ENCODE measurements around the gene C19orf33.

C19orf33 gene

DNA sequence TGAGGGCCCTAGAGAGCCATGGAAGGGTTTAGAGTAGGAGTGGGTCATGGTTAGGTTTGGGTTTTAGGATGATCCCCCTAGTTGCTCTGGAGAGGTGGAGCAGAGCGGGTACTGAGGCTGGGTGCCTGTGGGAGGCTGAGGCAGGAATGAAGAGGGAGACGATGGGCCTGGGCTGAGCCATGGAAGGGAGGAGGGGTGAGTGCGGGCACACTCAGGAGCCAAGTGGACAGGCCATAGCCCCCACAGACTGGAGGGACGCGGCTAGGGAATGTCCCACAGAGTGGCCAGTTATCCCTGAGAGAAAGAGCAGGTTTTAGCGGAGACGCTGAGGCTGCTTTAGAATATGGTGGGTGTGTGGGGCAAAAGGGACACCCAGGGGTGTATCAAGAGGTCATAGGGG lies 25.6 kb downstream of the C19orf33 start:
- no peak for DNase-seq (ENCODE audit: extremely low spot score)
- TF ChIP-seq TARDBP (IDR thresholded peaks at IDR 0.05): no peak
- TF ChIP-seq FOXK2 (IDR thresholded peaks at IDR 0.05): no peak
- no peak for TF ChIP-seq SUZ12 (IDR thresholded peaks at IDR 0.05)
- TF ChIP-seq, protein P1, sequence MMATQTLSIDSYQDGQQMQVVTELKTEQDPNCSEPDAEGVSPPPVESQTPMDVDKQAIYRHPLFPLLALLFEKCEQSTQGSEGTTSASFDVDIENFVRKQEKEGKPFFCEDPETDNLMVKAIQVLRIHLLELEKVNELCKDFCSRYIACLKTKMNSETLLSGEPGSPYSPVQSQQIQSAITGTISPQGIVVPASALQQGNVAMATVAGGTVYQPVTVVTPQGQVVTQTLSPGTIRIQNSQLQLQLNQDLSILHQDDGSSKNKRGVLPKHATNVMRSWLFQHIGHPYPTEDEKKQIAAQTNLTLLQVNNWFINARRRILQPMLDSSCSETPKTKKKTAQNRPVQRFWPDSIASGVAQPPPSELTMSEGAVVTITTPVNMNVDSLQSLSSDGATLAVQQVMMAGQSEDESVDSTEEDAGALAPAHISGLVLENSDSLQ (IDR thresholded peaks at IDR 0.05): no peak
- ChIA-PET CTCF (interaction anchor here (1.3 kb wide), 1 partner anchor 85 kb away, joined by 4 read pairs; no protein-coding TSS in a partner anchor), POLR2A (no interaction called here)

DNA sequence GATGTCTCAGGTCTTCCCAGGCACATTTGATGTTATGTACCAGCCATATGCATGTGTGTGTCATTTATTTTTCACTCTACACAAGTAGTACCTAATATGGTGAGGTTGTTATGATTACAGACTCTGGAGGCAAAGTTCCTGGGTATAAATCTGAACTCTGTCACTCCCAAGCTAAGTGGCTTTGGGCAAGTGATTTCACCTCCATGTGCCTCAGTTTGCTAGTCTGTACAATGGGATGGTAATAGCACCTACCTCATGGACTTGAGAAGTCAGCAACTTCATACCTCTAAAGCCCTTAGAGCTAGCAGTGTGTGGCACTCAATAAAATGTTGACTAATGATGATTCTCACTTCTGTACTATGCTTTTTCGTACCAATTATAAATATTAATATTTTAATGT lies 27.7 kb downstream of the C19orf33 start:
- CTCF ChIA-PET: no interaction called here
- POLR2A ChIA-PET: no interaction called here
- no peak for DNase-seq (ENCODE audit: extremely low spot score)
- TF ChIP-seq, protein P1 (IDR thresholded peaks at IDR 0.05): no peak
- TF ChIP-seq LEF1 (IDR thresholded peaks at IDR 0.05; ENCODE audit: borderline replicate concordance) (no peak), ELF4 (IDR thresholded peaks at IDR 0.05) (no peak), CTBP1 (IDR thresholded peaks at IDR 0.05; ENCODE audit: borderline replicate concordance) (no peak), FOXM1 (IDR thresholded peaks at IDR 0.05; ENCODE audit: borderline replicate concordance) (no peak), FOXA1 (IDR thresholded peaks at IDR 0.05) (no peak), SP1 (IDR thresholded peaks at IDR 0.05) (no peak), TARDBP (IDR thresholded peaks at IDR 0.05) (no peak), ZNF384 (IDR thresholded peaks at IDR 0.05) (no peak), L3MBTL2 (conservative IDR thresholded peaks at IDR 0.05) (no peak), ARNT (IDR thresholded peaks at IDR 0.05) (no peak), HDGF (IDR thresholded peaks at IDR 0.05; ENCODE audit: borderline replicate concordance) (no peak), NFRKB (IDR thresholded peaks at IDR 0.05) (no peak), FOXK2 (IDR thresholded peaks at IDR 0.05) (no peak), SUZ12 (IDR thresholded peaks at IDR 0.05) (no peak), BHLHE40 (IDR thresholded peaks at IDR 0.05; ENCODE audit: borderline replicate concordance) (no peak)

DNA sequence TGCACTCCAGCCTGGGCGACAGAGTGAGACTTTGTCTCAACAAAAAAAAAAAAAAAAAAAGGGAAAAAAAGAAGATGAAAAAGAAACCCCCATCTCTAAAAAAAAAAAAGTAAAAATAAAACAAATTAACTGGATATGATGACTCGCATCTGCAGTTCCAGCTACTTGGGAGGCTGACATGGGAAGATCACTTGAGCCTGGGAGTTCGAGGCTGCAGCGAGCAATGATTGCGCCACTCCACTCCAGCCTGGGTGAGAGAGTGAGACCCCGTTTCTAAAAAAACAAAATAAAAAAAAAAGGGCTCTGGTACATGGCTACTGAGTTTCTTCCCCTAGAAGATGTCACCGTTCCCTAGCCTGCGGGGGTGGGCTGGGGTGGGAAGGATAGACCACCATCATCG lies 29.2 kb downstream of the C19orf33 start:
- TF ChIP-seq ELF4 (IDR thresholded peaks at IDR 0.05) (no peak), ARNT (IDR thresholded peaks at IDR 0.05) (no peak), ZNF384 (IDR thresholded peaks at IDR 0.05) (no peak), L3MBTL2 (conservative IDR thresholded peaks at IDR 0.05) (no peak), FOXM1 (IDR thresholded peaks at IDR 0.05; ENCODE audit: borderline replicate concordance) (no peak), FOXK2 (IDR thresholded peaks at IDR 0.05) (no peak), SUZ12 (IDR thresholded peaks at IDR 0.05) (no peak), LEF1 (IDR thresholded peaks at IDR 0.05; ENCODE audit: borderline replicate concordance) (no peak), BHLHE40 (IDR thresholded peaks at IDR 0.05; ENCODE audit: borderline replicate concordance) (no peak), FOXA1 (IDR thresholded peaks at IDR 0.05) (no peak), CTBP1 (IDR thresholded peaks at IDR 0.05; ENCODE audit: borderline replicate concordance) (no peak), TARDBP (IDR thresholded peaks at IDR 0.05) (no peak), NFRKB (IDR thresholded peaks at IDR 0.05) (no peak)
- TF ChIP-seq, protein P1 (IDR thresholded peaks at IDR 0.05): no peak
- ChIA-PET CTCF (interaction anchor here (0.9 to 1.1 kb wide), 2 partner anchors 89 to 90 kb away, joined by 3 to 4 read pairs; no protein-coding TSS in a partner anchor), POLR2A (interaction anchor here (1.5 kb wide), 1 partner anchor 41 kb away, joined by 3 read pairs; the partner anchor contains the start of gene PSMD8)

DNA sequence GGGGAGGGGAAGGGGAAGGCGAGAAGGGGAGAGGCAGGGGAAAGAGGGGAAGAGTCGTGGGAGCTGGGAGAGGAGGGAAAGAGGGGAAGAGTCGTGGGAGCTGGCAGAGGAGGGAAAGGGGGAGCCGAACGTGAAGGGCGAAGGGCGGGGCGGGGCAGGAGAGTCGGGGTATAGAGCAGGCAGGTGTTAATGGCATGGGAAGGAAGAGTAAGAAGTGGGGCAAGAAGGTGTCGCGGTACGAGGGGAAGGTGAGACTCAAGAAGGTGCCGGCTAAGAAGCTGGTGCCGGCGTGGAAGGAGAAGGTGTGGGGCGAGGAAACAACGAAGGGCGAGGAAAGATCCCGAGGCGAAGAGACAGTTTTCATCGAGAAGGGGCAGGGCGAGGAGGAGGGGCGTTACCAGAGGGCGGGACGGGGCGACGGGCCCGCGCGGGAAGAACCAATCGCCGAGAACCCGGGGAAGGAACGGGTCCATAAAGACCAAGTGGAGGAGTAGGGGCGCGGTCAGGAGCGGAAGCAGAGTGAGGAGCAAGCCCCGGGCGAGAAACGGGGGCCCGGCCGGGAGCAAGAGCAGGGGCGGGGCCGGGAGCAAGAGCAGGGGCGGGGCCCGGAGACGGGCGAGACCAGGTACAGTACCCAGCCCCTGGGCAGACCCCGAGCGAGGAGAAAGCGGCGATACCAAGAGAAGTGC lies 32.0 kb downstream of the C19orf33 start:
- ChIA-PET POLR2A (interaction anchor here (0.9 to 4.2 kb wide), 4 partner anchors 38 to 96 kb away, joined by 3 to 40 read pairs (median 5); partner anchors contain the start of genes FAM98C and PSMD8), CTCF (interaction anchor here (0.6 to 1.1 kb wide), 6 partner anchors 17 to 299 kb away, joined by 3 to 11 read pairs (median 4); no protein-coding TSS in a partner anchor)
- peak; percentile 86 for DNase-seq (ENCODE audit: extremely low spot score)
- TF ChIP-seq L3MBTL2 (conservative IDR thresholded peaks at IDR 0.05): peak; percentile 66
- TF ChIP-seq, protein P1 (IDR thresholded peaks at IDR 0.05): no peak

More for the DNA sequence above, 29.2 kb downstream of the C19orf33 start:
- DNase-seq (ENCODE audit: extremely low spot score): no peak

DNA sequence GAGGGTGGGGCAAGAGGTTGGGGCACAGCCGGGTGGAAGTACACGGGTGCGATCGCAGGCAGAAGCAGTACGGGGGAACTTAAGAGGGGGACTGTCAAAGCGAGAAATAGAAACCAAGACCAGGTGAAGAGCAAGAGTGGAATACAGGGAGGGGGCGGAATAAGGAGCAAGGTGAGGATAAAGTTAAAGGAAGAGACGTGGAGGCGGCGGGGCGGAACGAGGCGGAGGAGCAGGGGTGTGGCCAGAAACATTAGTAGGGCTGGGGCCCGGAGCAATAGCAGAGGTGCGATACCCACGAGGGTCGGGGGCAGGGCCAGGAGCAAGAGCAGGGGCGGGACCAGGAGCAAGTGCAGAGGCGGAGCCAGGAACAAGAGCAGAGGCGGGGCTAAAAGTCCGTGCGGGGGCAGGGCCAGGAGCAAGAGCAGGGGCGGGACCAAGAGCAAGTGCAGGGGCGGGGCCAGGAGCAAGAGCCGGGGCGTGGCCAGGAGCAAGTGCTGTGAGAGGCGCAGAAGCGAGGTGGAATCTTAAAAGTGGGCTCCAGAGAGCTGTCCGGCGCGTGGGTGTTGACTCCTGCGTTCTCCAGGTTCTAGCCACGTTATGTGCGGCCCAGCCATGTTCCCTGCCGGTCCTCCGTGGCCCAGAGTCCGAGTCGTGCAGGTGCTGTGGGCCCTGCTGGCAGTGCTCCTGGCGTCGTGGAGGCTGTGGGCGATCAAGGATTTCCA lies 32.7 kb downstream of the C19orf33 start:
- TF ChIP-seq, protein P1 (IDR thresholded peaks at IDR 0.05): no peak
- no peak for TF ChIP-seq FOXA1 (IDR thresholded peaks at IDR 0.05)
- no peak for TF ChIP-seq TARDBP (IDR thresholded peaks at IDR 0.05)
- TF ChIP-seq LEF1 (IDR thresholded peaks at IDR 0.05; ENCODE audit: borderline replicate concordance): no peak
- no peak for TF ChIP-seq FOXM1 (IDR thresholded peaks at IDR 0.05; ENCODE audit: borderline replicate concordance)
- peak; percentile 86 for TF ChIP-seq L3MBTL2 (conservative IDR thresholded peaks at IDR 0.05)
- TF ChIP-seq SUZ12 (IDR thresholded peaks at IDR 0.05): no peak
- POLR2A ChIA-PET: interaction anchor here (0.9 to 4.2 kb wide), 4 partner anchors 37 to 97 kb away, joined by 3 to 40 read pairs (median 5); partner anchors contain the start of genes FAM98C and PSMD8
- peak; percentile 93 for DNase-seq (ENCODE audit: extremely low spot score)
- CTCF ChIA-PET: interaction anchor here (0.6 to 1.0 kb wide), 3 partner anchors 93 to 298 kb away, joined by 3 to 11 read pairs (median 4); no protein-coding TSS in a partner anchor
